SW 1271 (cell line): ENCODE measurements around the gene ALK.

ENCODE experiments used
- DNase-seq, 2 experiments: peaks; one replicate each; lab custom pipeline; 2025; lab: John Stamatoyannopoulos, UW

Gene ALK

DNA sequence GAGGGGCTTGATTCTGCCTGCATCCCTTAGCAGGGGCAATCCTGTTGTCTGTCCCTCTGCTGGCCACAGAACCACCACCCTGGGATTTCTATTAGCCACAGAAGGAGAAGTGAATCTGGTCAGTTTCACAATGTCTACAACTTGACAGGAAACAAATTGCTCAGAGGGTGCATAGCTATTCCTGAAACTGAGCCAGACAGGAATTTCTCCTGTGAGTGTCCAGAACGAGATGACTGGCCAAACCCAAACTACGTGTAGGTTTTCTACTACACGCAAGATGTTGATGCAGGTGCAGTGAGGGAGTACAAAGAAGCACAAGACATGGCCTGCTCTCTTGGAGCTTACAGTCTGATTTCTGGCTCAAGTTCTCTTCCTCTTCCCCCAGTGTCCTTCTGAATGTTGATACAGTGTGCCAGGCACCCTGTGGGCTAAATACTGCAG, 604.3 kb downstream of the ALK start:
- DNase-seq, result no peak

DNA sequence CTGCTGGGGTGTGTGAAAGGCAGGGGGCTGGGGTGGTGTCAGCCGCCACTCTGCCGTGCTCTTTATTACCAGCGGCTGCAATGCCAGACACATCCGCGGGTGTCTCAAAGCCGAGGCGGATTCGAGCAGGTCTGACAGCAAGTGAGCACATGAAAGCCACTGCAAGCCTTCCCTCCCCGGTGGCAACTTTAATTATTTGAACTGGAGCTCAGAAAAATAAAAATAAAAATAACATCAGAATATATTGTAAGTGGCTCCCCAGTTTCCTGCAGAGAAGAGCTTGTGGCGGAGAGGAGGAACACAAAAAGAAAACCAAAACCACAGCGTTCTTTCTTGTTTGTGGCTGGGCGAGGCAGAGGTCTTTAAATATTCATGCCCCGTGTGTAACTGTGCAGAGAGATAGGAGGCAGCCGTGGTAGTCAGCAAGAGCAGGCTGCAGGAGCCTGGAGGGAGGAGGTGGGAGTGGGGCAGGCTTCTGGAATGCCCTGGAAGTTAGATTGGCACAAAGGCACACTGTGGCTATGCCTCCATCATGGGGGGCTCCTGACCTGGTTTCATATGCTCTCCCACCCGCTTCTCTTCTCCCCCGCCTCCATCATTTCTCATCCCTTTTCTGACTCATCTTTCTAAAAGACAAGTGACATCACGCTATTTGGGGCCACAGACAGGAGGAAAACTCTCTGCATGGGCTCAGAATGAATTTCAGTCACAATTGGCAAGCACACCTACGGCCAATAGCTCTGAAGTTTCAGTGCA, 606.4 kb downstream of the ALK start:
- no peak for DNase-seq

- no peak for DNase-seq
Observed at GRCh38 chr2:29311458-29311857, 609.9 kb downstream of the ALK start.

DNA sequence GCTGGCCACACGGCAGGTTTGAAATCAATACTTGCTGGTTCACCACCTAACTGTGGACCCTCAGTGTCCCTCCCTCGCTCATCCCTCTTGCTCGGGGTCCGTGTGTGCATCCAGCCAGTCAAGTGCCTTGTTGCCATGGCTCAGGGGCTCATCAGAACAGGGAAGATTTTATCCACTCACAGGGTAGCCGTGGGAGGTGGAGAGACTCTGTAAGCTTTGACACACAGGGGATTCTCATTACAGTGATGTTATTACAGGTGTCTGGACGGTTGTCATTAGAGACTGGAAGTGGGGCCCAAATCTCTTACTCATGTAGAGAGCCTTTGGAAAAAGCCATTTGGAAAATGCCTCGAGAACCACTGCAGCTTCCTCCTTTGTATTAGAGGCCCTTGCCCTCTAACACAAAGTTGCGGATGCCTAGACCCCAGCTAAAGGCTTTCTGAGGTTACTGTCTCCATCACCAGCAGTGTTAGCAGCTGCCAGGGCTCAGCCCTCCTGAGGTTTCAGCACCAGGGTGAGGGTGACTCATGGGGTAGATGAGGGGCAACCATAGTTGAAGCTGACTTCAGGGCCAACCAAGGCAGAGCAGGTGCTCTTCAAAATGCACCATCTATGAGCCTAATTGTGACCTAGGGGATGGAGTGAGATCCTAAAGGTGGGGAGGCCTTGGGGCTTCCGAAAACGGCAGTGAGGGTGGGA, 610.6 kb downstream of the ALK start:
- no peak for DNase-seq

GRCh38 chr2:29309090-29310029, 612.0 kb downstream of the ALK start:
- DNase-seq, result peak; percentile 25 to 72

GRCh38 chr2:29308366-29308765, 613.0 kb downstream of the ALK start:
- no peak for DNase-seq

GRCh38 chr2:29307519-29307918, 613.9 kb downstream of the ALK start:
- no peak for DNase-seq

- DNase-seq, result no peak
Observed at GRCh38 chr2:29305762-29306161, 615.6 kb downstream of the ALK start.

- no peak for DNase-seq
Observed at GRCh38 chr2:29304399-29305060, 616.9 kb downstream of the ALK start.

GRCh38 chr2:29296585-29296984, 624.8 kb downstream of the ALK start:
- no peak for DNase-seq

DNA sequence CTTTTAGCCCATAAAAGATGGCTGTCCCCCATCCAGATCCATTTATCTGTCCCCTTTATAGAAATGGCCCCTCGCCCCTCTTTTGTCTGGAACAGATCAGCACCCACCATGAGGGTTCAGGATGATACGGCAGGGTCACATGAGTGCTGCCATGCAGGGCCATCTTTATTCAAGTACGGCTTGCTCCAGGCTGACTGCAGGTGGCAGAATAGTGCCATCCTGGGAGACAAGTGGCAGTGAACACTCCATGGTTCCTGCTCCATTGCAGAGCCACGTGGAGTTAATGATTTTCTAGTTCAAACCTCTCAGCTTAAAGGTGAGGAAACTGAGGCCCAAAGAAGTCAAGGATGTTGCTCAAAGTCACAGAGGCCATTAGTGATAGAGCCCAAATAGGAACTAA, 625.5 kb downstream of the ALK start:
- peak in 1 of 2 experiments; percentile 9 for DNase-seq

GRCh38 chr2:29293830-29294438, 627.5 kb downstream of the ALK start:
- no peak for DNase-seq

GRCh38 chr2:29290293-29291047, 630.9 kb downstream of the ALK start:
- DNase-seq, result no peak

GRCh38 chr2:29284671-29285070, 636.7 kb downstream of the ALK start:
- no peak for DNase-seq

DNA sequence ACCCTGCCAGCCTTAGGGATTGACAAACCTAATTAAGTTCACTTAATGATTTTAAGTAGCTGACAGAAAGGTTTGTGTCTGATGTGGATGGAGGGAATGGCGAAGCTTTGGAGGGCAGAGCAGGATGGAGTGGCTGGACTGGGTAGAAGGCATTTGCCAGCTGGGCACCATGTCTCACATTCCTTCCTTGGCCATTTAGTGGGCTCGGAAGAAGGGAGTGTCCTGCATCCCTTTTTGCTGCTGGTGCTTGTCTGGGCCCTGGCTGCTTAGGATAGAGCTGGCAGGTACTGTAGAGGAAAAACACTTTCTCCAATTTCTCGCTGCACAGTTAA, 639.5 kb downstream of the ALK start:
- no peak for DNase-seq

- DNase-seq, result no peak
Observed at GRCh38 chr2:29281086-29281915, 640.1 kb downstream of the ALK start.

DNA sequence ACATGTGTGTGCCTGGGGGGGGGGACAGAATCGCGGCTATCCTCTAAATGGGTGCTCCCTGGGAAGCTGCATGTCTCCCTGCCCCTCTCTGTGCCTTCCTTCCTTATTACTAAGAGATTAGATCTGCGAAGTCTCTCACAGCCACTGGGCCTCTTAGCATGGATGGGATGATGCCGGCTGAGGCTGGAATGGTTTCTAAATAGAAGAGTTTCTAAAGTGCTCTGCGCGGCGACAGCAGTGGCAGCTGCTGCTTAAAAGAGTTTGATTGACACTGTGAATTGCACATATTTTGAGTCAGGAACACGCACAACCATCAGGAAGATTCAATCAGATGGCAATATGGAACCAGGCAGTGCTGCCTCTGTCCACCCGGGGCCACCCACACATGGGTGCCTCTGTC, 642.4 kb downstream of the ALK start:
- DNase-seq, result no peak

GRCh38 chr2:29276151-29276550, 645.2 kb downstream of the ALK start:
- no peak for DNase-seq

GRCh38 chr2:29275186-29275585, 646.2 kb downstream of the ALK start:
- no peak for DNase-seq
